Amniotic stem cell (primary cell): ENCODE data around the gene TMEM184A.
"Not testable (repeated sequence)": the region's sequence is repeated elsewhere in the genome, so short reads cannot be mapped to it uniquely, and the experiment has no call there.

Source experiments
- DNase-seq: peaks from one replicate; lab custom pipeline; 2025; lab: John Stamatoyannopoulos, UW

The TMEM184A gene

GRCh38 chr7:1523208-1523607 is 32.8 kb downstream of the TMEM184A start:
- no peak for DNase-seq

GRCh38 chr7:1521456-1521855 is 34.5 kb downstream of the TMEM184A start:
- DNase-seq: no peak

DNA sequence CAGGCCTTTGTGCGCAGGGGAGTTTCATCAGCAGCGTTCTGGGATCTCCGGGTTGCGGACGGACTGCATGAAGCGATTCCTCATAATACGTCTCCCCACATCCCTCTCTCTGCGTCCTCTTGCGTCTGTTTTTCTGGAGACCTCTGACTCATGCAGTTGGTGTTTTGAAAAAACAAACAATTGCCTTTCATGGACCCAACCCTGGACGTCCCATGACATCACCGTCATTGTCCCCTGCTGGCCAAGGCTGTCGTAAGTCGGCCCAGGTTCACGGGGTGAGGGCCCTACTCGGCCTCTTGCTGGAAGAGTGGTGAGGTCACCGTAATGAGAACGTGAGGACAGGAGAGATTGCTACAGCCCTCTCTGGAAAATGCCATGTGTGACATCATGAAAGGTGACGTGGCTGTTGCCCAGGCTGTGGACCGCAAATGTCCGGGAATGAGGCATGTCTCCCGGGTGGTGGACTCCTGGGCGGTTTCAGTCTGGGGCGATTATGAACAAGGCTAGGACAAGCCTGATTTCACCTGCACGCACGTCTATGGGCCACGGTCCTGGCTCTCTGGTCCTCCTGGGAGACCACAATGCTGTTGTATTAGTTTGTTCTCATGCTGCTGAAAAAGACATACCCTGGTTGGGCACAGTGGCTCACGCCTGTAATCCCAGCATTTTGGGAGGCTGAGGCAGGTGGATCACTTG is 35.3 kb downstream of the TMEM184A start:
- no peak for DNase-seq

DNA sequence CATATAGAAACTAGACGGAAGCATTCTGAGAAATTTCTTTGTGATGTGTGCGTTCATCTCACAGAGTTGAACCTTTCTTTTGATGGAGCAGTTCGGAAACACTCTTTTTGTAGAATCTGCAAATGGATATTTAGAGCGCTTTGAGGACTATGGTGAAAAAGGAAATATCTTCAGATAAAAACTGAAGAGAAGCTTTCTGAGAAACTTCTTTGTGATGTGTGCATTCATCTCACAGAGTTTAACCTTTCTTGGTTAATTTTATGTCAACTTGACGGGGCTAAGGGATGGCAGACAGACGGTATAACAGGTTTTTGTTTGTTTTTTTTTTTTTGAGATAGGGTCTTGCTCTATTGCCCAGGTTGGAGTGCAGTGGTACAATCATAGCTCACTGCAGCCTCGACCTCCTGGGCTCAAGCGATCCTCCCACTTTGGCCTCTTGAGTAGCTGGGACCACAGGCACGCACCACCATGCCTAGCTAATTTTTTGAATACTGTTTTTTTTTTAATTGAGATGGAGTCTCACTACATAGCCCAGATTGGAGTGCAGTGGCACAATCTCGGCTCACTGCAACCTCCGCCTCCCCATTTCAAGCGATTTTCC is 36.6 kb downstream of the TMEM184A start:
- not testable (repeated sequence) for DNase-seq

DNA sequence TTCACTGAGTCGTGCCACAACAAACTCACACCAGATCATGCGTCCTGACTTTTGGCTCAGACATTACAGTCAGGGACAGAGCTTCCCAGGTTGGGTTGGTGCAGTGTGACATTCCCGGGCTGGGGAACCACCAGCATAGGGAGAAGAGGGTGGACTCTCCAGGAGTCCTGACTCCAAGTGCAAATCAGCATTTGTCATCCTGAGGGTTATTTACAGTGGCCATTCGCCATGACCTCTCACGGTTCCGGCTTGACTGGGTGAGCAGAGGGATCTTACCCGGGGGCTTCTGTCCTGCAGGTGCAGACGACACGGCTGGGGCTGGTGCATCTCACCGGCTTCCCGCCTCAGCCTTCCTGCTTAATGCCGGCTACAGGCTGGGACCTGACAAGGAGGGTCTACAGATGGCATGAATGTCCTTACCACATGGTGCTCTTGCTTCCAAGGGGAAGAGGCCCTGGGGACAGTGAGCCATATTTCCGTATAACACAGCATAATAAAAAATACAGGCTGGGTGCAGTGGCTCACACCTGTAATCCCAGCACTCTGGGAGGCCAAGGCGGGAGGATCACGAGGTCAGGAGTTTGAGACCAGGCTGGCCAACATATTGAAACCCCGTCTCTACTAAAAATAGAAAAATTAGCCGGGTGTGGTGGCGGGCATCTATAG is 39.3 kb downstream of the TMEM184A start:
- no peak for DNase-seq

DNA sequence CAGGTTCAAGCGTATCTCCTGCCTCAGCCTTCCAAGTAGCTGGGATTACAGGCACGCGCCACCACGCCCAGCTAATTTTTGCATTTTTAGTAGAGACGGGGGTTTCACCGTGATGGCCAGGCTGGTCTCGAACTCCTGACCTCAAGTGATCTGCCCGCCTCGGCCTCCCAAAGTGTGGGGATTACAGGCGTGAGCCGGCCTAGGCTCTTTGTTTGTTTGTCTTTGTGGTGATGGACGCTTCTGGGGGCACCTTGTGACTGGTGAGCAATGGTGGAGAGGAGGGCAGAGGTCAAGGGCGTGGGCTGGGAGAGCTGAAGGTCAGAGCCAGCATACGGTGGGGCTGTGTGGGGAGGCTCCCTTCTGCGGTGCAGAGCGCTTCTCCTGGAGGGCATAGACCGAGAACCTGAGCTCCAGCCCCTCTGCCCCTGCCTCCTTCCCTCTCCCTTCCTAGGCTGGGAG is 40.5 kb downstream of the TMEM184A start:
- not testable (repeated sequence) for DNase-seq

GRCh38 chr7:1514995-1515401 is 41.0 kb downstream of the TMEM184A start:
- no peak for DNase-seq

- no peak for DNase-seq
Observed at GRCh38 chr7:1514407-1514806, 41.6 kb downstream of the TMEM184A start.

- DNase-seq: no peak
Observed at GRCh38 chr7:1513657-1514095, 42.3 kb downstream of the TMEM184A start.

DNA sequence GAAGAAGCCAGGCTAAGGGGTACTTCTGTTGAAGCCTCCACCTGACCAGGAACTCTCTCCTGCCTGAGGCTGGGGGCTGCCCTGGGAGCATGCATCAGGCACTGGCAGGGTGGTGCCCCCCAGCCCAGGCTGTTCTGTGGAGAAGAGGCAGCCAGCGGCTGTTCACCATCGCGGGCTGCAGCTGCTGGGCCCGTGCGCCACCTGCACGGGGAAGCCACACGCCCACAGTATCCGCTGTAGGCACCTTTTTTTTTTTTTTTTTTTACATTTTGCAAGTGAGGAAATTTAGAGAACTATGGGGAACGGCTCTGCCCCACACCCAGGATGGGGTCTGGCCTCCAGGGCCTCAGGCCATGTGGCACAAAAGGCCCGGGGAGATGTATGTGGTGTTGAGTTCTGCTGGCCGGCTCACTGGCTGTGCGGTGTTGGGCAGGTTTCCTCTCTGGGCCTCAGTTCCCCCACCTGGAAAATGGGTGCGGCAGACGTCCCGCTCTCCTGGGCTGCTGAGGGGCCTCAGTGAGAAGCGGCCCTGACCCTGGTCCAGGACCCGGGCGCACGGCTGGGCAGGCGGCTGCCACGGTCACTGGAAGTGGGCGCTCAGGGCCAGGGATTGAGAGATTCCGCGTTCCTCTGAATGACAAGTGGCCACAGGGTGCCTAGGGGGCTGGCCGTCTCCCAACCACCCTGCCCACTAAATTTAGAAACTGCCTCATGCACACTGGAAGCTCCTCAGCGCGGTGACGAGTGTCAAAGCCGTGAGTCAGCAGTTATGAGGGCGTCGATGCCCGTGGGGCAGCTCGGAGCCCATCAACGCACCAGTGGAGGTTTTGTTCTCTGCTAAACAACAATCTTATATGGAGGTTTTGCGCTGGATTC is 43.0 kb downstream of the TMEM184A start:
- DNase-seq: peak; percentile 57

DNA sequence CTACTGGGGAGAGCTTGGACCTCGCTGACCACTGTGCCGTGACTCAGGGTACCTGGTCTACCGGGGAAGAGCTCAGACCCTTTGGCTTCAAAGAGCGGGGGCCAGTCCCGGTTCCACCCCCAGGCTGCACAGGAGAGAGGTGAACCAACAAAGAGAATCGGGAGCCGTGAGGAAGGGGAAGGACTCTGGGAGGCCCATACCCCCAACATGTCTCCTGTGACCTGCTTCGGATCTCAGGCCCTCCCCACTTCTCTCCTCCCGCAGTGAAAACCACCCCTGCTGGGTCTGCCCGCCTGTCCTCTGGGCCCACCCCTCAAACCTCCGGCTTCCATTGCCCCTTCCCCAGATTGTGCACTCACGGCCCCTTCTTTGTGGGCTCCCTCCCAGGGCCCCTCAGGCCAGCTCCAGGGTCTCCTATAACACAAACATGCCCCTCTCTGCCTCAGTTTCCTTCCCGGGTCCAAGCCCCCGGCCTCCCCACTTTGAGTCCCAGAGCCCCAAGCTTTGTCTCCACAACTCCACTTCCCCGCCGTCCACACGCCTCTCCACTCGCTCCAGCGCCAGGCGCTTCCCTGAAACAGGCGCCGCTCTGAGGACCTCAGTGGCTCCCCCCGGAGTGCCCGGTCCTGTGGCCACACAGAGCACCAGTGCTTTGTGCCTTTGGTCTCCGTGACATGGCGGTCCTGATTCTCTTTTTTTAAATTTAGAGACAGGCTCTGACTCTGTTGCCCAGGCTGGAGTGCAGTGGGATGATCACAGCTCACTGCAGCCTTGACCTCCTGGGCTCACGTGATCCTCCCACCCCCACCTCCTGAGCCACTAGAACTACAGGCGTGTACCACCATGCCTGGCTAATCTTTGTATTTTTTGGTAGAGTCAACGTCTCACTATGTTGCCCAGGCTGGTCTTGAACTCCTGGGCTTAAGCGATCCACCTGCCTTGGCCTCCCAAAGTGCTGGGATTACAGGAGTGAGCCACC is 44.3 kb downstream of the TMEM184A start:
- DNase-seq: no peak

DNA sequence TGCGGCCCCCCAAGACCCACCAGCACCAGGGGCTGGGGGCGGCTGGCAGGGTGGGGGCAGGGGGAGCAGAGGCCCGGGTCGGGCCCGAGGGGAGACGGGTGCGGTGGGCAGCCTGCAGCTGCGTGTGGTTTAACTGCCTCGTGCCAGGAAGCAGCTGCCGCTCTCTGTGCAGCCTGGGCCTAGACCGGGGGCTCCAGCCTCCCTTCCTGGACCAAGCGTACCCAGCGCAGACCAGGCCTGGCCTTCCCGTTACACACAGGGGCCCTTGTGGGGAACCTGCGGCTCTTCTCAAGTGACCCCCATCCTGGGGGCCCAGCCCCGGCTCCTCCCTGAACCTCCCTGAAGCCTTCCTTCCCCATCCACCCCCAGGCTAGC is 45.2 kb downstream of the TMEM184A start:
- no peak for DNase-seq

- DNase-seq: no peak
Observed at GRCh38 chr7:1509226-1509625, 46.8 kb downstream of the TMEM184A start.

- no peak for DNase-seq
Observed at GRCh38 chr7:1508277-1508758, 47.7 kb downstream of the TMEM184A start.

DNA sequence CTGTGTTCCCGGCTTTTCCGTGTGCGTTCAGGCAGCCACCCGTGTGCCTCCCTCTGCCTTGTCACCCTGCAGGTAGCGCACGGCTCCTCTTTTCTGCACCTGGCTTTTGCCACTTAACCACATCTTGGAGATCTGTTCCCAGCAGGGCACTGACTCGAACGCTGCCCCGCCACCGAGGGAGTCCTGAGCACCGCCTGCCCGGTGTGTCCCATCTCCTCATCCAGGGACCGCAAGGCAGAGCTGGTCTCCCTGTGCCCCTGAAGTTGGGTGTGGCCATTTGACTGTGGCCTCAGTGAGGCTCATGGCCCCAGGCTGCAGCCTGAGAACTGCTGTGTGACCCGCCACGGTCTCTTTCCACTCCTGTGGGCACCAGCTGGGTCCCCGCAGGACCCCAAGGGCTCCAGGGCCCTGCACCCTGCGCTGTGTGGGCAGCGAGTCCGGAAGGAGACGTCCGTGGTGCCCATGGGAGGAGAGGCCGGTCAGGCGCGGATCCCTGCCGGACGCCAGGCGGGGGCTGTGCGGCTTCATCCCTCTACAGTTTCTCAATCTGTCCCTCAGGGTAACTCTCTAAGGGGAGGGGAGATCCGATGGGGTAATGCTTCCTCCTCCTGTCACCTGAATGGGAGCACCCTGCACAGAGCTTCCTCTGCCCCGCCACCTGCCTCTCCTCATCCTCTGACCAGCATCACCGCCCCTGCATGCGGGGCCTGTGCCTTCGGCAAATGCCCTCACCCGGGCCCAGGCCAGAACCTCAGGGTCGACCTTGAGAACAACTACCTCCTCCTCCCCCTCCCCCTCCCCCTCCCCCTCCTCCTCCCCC is 50.1 kb downstream of the TMEM184A start:
- DNase-seq: no peak

GRCh38 chr7:1503816-1504775 is 51.9 kb downstream of the TMEM184A start, which contains the start of gene INTS1:
Gene INTS1, minus strand, starts transcription at chr7:1504389. Its CDS starts 429 bp downstream, at chr7:1503960.
- peak; percentile 80 for DNase-seq

- no peak for DNase-seq
Observed at GRCh38 chr7:1503390-1503789, 52.6 kb downstream of the TMEM184A start.

GRCh38 chr7:1502845-1503244 is 53.2 kb downstream of the TMEM184A start:
- no peak for DNase-seq
